Stimulated activated CD8-positive, alpha-beta memory T cell treated with anti-CD3 and anti-CD28 coated beads, Interleukin-7, amount 100 ng/mL, for 4 hours (primary cell): ENCODE measurements around the gene ASIP.
A peak's percentile ranks its signal among the peaks of the same experiment; 100 is the strongest.
"Not testable (repeated sequence)": the region's sequence is repeated elsewhere in the genome, so short reads cannot be mapped to it uniquely, and the experiment has no call there.

ENCODE experiments used
- DNase-seq, 2 donors: peaks; one replicate each; pipeline ENCODE4 v3.0.0-alpha.2; 2020; ENCODE audit warnings: low read depth in 2 of 2

ASIP gene

GRCh38 chr20:34285450-34285849 is 44.2 kb downstream of the ASIP start:
- DNase-seq: no peak

GRCh38 chr20:34287500-34287899 is 46.3 kb downstream of the ASIP start:
- not testable (repeated sequence) for DNase-seq

- DNase-seq: no peak
Observed at GRCh38 chr20:34290471-34290870, 49.2 kb downstream of the ASIP start.

DNA sequence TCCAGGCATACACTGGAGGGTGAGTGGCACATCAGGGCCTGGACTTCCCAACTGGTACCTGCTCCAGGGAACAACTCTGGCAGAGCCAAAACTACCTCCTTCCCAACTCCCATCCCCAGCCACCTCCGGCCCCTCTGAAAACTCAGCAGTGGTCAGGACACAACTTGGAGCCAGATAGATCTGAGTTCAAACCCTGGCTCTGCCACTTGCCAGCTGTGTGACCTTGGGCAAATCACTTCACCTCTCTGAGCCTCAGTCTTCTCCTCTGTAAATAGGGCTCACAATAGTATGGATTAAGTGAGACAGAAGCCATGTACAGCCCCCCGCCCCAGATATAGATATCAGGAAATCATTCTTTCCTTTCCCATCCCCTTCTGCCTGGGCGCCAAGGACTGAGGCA is 51.3 kb downstream of the ASIP start:
- DNase-seq: no peak

- no peak for DNase-seq
Observed at GRCh38 chr20:34293119-34293518, 51.9 kb downstream of the ASIP start.

- no peak for DNase-seq
Observed at GRCh38 chr20:34293589-34293988, 52.4 kb downstream of the ASIP start.

- DNase-seq: no peak
Observed at GRCh38 chr20:34294563-34294962, 53.3 kb downstream of the ASIP start.

DNA sequence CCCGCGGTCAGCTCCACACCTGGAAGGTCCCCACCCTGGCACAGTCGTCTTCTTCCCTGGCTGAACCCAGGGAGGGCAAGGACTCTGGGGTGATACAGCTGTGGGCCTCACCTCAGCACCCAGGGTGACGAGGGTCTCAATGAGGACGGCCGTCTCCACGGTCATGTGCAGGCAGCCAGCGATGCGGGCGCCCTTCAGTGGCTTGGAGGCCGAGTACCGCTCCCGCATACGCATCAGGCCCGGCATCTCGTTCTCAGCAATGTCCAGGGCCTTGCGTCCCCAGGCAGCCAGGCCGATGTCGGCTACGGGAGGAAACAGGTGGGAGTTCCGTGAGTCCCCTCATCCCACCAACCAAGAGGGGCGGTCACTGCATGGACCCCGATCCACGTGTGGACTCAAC is 54.1 kb downstream of the ASIP start:
- DNase-seq: no peak

GRCh38 chr20:34296468-34296867 is 55.2 kb downstream of the ASIP start:
- no peak for DNase-seq

- DNase-seq: not testable (repeated sequence)
Observed at GRCh38 chr20:34298294-34298784, 57.1 kb downstream of the ASIP start.

GRCh38 chr20:34299556-34300255 is 58.5 kb downstream of the ASIP start:
- DNase-seq: no peak

DNA sequence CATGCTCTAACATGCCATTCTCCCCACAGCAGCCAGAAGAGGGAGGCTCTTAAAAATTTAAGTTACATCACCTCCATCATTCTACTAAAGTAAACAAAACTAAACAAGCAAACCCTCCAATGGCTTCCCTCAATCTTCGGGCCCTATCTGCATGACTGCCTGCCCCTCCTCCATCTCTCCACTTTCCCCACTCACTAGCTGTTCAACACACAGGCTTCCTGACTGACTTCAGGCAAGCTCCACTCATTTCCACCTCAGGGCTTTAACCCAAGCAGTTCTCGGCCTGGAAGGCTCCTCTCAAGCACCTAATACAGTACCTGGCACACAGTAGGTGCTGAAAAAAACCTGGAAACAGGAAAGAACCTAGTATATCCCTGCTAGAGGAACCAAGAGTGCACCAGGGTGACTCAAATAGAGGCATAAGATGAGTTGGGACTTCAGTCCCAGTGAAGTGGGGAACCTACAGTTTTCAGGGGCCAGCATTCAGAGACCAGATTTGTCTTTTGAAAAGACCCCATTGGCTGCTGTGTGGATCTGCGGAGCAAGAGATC is 59.1 kb downstream of the ASIP start:
- no peak for DNase-seq

DNA sequence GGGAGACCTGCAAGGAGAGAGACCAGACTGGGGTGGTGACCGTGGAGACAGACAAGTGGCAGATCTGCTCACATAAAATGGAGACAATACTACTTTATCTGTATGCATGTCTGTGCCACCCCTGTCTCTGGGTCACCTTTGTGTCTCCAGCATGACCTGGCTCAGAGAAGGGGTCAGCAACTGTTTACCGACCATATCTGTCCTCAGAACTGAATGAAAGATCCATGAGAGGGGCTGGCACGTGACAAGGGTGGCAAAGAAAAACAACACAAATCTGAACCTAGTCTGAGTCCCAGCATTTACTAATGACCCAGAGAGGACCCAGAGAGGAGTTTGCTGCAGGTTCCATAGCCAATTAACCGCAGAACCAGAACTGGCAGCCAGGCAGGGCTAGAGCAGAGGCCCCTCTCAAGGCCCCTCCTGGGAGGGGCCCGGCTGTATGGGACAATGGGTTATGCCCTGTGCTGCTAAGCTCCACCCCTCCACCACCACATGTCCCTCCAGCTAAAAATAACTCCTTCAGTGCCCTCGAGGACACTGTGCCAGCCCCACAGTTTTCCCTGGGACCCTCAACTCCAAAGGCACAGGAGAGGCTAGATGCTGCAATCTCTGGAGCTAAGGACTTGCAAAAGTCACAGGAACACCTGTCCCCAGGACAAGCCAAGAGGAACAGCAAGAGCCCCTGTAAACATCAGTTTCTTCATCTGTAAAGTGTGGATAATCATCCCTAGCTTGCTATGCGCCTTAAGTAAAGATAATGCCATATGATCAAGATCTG is 59.8 kb downstream of the ASIP start:
- no peak for DNase-seq

DNA sequence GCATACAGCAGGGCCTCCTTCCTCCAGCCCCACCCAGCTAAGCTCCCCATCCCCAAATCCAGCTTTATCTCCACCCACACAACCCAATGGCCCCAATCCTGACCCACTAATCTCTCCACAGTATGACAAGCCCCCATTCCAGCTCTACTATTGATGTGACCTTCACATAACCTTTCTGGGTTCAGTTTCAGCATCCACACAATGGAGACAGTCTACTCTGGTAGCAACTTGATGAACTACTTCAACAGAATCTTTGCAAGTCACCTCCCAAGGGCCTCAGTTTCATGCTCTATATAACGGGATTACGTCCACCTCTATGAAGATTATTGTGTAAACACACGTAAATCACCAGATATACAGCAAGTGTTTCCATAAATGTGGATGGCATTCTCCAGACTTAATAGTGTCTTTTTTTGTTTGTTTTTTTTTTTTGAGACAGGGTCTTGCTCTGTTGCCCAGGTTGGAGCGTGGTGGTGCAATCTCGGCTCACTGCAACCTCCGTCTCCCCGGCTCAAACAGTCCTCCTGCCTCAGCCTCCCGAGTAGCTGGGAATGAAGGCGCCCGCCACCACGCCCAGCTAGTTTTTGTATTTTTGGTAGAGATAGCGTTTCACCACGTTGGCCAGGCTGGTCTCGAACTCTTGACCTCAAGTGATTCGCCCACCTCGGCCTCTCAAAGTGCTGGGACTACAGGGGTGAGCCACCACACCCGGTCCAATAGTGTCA is 60.5 kb downstream of the ASIP start:
- DNase-seq: no peak

GRCh38 chr20:34302312-34302722 is 61.1 kb downstream of the ASIP start:
- DNase-seq: no peak

DNA sequence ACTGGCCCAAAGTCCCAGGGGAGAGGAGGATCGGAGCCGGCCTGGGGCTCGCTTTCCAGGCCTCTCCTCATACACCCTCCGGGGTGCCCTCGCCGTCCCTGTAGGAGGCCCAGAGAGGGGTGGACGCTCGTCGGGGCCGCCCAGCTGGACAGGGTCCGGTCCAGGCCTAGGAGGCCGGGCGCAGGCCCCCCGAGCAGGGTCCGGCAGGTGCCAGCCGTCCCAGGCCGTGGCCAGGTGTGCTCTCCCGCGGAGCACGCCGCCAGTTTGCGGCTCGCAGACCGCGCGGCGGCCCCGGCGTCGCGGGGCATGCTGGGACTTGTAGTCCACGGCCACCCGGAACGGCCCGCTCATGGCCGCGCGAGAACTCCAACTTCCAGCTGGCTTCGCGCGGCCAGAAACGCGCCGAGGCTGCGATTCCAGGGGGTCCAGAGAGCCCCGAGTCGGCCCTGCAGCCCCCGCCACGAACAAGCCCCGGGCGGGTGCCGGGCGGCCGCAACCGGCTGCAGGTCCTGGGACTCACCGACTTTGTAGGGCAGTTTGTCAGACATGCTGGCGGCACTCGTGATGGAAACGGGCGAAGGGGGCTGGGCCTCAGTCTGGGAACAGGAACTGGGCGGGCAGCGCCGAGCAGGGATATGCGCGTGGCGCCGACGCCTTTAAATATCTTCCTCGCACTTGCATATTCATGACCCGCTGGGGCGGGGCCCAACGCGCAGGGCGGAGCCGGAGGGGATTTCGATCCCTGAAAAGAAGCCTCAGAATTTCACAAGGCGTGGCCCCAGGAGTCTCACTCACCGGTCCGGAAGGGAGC is 61.7 kb downstream of the ASIP start, which contains the start of gene AHCY:
AHCY (minus strand) TSS at position 633 of the 811 bp plus-strand sequence; CDS start at position 548, 85 bp downstream.
- DNase-seq: peak; percentile 88 to 92

- no peak for DNase-seq
Observed at GRCh38 chr20:34305333-34306230, 64.4 kb downstream of the ASIP start.

DNA sequence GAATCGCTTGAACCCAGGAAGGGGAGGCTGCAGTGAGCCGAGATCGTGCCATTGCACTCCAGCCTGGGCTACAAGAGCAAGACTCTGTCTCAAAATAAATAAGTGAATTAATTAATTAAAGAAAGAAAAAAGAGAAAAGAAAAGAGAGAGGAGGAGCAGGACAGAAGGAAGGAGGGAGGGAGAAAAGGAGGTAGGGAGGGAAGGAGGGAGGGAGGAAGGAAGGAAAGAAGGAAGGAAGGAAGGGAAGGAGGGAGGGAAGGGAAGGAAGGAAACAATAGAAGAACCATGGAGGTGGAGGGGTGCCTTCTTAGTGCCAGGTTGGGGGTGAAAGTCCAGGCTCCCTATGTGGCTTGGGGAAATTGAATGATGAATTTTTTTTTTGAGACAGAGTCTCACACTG is 68.5 kb downstream of the ASIP start:
- no peak for DNase-seq

GRCh38 chr20:34310481-34311117 is 69.4 kb downstream of the ASIP start:
- no peak for DNase-seq
